HG02973 (cell line): ENCODE measurements around the gene ITM2A.

Experiments used
- ATAC-seq: cut with Tn5 transposase; IDR thresholded peaks from one replicate; pipeline ENCODE4 v1.9.1; 2021; ENCODE audit warnings: moderate library complexity; ENCODE audit not compliant: unreplicated experiment

Gene ITM2A

DNA sequence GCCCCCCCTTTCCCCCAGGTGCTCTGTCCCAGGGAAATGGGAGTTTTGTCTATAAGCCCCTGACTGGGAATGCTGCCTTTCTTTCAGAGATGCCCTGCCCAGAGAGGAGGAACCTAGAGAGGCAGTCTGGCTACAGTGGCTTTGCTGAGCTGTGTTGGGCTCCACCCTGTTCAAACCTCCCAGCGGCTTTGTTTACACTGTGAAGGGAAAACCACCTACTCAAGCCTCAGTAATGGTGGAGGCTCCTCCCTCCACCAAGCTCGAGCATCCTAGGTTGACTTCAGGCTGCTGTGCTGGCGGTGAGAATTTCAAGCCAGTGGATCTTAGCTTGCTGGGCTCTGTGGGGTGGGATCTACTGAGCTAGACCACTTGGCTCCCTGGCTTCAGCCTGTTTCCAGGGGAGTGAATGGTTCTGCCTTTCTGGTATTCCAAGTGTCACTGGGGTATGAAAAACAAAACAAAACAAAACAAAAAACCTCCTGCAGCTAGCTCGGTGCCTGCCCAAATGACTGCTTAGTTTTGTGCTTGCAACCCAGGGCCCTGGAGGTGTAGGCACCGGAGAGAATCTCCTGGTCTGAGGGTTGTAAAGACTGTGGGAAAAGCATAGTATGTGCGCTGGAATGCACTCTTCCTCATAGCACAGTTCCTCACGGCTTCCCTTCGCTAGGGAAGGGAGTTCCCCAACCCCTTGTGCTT is 41.7 kb downstream of the ITM2A start:
- ATAC-seq = no peak
